NCI-H2196 (cell line): ENCODE measurements around the gene BTBD7.
A peak's percentile ranks its signal among the peaks of the same experiment; 100 is the strongest.

ENCODE experiments used
- DNase-seq: peaks from one replicate; lab custom pipeline; 2025; ENCODE audit not compliant: unreplicated experiment; lab: John Stamatoyannopoulos, UW

BTBD7 gene

GRCh38 chr14:93305725-93306418 lies 27.0 kb downstream of the BTBD7 start:
- no peak for DNase-seq

DNA sequence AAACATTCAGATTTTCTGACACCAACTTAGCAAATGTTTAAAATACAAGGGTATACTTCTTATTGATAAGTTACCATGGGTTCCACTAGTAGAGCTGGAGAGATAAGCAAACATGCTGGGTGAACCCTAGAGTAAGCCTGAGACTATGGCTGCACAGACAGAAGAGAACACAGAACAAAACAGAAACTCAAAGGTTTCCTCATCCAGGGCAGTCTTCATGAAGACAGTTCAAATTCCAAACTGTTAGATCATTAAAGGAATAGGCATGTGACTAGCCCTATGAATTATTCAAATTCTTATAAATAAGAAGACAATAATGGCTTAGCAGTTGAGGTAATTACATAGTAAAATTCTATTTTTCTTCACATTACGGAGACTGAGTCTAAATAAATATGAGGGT lies 28.1 kb downstream of the BTBD7 start:
- no peak for DNase-seq

- DNase-seq: no peak
Measured at GRCh38 chr14:93303659-93304058, 29.2 kb downstream of the BTBD7 start.

GRCh38 chr14:93302688-93303581 lies 29.9 kb downstream of the BTBD7 start:
- DNase-seq: no peak

DNA sequence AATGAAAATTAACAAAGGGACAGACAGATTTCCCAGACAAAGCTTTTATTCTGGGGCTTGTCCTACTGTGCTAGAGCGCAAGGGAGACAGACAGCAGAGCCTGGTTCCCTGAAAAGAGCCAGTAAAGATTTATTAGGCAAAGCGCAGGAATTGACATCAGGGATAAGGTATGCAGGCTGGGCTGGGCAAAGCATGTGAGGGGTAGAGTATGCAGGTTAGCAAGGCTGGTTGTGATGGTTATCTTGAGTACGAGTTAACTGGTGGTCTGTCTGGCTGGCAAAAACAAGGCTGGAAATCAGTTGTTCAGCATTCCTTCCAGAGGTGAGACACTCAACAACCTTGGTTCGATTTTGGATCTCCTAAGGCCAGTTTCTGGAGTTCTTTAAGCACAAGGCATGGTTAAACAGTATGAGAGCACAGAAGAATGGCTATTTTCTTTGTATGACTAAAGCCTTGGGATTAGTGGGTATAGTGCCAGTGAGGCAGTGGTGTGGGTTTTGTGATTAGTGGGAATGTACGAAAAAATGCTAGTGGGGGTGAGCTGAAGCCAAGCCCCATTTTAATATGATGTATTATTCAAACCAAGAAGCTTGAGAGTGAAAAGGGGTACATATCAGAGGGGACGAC lies 30.9 kb downstream of the BTBD7 start:
- DNase-seq: no peak

GRCh38 chr14:93299866-93300265 lies 33.0 kb downstream of the BTBD7 start:
- no peak for DNase-seq

- no peak for DNase-seq
Measured at GRCh38 chr14:93299416-93299815, 33.4 kb downstream of the BTBD7 start.

DNA sequence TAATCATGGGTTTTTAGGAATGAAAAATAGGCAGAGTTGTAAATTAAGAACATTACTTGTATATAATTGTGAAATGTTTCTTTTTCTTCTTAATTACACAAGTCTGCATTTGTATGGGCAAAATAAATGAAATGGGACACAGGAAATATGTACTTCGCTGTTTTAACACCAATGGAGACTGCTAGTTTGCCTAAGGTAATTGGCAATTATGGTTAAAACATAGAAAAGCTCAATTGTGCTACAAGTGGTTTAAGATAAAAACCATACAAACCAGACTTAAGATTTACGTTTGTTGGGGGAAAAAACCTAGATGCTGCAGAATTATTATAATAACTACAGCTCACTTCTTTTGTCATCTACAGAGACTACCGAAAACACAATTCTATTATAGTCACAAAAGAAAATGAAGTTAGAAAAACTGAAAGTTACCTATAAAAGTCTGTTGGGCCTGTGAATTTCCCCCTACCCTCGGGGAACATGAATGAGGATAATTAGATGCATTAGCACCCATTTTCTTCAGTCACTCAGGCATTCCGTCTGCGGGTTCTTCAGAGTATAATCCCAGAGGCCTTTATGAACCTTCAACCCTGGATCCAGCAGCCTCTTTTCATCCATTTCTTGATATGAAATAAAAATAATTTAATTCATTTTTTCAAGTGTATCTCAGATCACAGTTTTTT lies 37.2 kb downstream of the BTBD7 start:
- DNase-seq: no peak

GRCh38 chr14:93286212-93286890 lies 46.5 kb downstream of the BTBD7 start:
- no peak for DNase-seq

DNA sequence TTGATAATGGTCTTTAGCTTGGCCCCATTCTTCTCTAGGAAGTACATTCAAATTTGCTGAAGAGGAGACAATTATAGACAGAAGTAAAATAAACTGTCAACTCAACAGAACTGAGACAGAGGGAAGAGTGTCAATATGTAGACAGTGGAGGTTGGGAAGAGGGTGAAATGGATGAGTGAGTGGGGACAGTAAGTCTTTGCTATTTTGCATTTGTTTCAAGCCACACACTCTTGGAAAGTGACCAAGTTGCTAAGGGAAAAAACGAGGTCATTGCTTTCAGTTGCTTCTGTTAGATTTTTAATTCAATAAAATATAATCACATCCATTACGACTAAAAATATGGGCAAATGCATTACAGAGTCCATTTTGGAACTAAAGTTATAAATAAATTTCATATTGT lies 47.8 kb downstream of the BTBD7 start:
- peak; percentile 10 for DNase-seq

DNA sequence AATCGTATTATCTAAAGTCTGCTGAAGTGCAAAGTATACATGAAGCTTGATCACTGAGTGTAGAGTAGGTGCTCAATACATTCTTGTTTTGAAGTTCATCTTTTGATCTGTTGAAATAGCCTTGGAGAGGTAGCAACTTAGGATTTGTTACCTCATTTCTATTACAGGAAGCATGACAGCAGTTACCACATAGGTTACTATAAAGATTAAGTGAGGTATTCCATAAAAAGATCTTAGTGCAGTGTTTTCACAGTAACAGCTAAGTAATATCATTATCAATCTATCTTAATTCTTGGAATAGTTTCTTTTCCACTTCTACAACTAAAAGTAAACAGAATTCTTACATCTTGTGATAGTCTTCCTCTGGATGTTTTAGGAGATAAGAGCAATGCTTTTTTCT lies 50.9 kb downstream of the BTBD7 start:
- no peak for DNase-seq

DNA sequence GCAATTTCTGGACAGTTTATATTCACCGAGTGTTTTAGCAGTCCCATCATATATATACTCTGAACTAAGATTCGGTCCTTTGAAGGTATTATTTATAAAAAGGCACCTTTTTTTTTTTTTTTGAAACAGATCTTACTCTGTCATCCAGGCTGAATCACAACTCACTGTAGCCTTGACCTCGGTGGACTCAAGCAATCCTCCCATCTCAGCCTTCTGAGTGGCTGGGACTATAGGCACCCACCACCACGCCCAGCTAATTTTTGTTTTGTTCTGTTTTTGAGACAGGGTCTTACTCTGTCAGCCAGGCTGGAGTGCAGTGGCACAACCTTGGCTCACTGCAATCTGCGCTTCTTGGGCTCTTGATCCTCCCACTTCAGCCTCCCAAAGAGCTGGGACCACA lies 52.1 kb downstream of the BTBD7 start:
- DNase-seq: no peak

DNA sequence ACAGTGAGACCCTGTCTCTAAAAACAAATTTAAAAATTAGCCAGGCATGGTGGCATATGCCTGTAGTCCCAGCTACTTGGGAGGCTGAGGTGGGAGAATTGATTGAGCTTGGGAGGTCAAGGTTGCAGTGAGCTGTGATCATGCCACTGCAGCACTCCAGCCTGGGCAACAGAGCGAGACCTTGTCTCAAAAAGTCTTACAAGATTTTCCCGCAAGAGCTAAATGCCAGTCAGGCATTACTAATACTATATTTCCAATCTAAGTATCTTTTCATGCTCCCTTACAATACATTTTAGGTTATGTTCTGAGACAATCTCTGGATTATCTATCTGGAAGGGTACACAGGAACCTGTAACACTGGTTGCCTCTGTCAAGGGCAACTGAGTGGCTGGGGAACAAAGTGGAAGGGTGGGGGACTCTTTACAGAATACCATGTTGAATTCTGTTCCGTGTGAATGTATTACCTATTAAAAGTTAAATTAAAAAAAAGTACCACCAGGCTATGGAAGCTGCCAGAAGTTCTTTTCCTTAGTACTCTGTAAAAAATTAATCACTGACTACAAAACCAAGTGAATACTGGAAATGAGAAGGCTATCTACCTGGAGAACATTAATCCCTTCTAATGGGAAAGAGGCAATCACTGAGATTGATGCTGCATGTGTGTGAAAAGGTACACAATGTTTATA lies 56.7 kb downstream of the BTBD7 start:
- no peak for DNase-seq

- DNase-seq: no peak
Measured at GRCh38 chr14:93274055-93274806, 58.6 kb downstream of the BTBD7 start.

GRCh38 chr14:93271111-93271510 lies 61.7 kb downstream of the BTBD7 start:
- no peak for DNase-seq

DNA sequence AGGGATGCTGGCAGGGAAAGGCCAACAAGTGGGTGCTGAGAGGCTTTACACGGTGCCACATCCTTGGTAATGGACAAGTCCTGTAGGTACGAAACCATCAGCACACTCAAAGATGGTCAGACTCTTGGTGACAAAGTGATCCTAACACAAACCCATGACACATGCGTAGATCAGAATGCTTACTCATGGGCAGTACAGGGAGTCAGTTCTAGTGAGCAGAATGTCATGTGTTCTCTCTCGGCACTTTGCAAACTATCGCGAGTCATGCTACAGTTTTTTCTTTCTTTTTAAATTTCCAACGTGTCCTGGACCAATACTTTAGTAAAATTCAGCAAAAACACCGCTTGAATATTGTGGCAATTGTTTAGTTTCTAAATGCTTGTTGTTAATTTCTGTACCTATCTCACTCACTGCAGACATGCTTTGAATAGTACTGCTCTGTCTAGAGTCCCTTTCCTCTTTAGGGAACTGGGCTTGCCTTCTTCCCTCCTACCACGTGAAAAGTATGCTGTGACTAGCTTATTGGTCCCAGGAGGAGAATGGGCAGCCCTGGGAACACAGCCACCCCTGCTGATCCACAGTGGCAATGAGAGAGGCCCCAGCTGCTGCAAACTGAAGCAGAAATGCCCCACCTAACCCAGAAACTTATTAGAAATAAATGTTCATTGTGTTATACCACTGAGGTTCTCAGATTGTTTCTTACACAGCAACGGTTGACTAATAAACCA lies 63.3 kb downstream of the BTBD7 start:
- no peak for DNase-seq

DNA sequence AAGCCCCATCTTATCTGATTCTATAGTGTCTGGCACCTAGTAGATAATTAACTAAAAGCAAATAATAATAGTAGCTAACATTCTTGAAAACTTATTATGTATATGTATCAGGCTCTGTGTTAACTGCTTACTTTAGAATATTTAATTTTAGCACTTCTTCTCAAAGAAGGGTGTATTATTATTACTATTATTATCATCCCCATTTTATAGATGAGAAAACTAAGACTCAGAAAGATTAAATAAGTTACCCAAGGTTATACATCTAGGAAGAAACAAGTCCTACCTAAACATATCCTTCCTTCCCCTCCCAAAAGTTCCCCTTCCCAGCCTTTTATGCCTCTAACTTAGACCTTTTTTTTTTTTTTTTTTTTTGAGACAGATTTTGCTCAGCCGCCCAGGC lies 64.4 kb downstream of the BTBD7 start:
- DNase-seq: no peak

DNA sequence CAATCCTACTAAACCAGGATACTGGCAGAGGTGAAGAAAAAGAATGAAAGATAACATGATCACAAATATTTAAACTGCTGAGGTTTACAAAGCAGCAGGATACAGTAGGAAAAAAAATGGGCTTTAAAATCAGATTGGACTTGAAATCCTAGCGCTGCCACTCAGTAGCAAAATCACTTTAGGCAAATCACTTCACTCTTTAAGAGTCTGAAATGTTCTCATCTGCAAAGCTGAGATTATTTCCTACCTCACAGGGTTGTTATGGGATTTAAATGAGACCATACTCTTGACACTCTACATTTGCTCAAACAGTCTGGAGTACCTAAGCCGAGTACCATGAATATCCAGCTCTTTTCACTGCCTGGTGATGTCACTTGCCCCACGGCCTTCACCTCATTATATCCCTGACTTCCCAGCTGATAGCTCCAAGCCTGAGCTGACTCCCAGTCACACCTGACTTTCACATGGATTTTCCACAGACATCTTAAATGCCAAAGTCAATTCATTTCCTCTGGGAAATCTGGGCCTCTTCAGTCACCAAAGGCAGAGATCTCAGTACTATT lies 65.6 kb downstream of the BTBD7 start:
- no peak for DNase-seq

GRCh38 chr14:93266127-93266526 lies 66.7 kb downstream of the BTBD7 start:
- no peak for DNase-seq
